SK-N-SH treated with all-trans-retinoic acid at 6 μM for 48 hours (cell line): Measurements from ENCODE around the gene DBP.

Experiments
- ARNTL ChIP-seq: fragments of 450-650 bp; formaldehyde crosslinking; IDR thresholded peaks from 2 replicates; pipeline ENCODE4 v1.5.0; 2020; ENCODE audit warnings: low read depth, mild to moderate bottlenecking, moderate library complexity, borderline replicate concordance
- CSRNP3 ChIP-seq: fragments of 250-450 bp; sonication (Bioruptor Pico); IDR thresholded peaks from 2 replicates; pipeline ENCODE4 v1.5.1; 2021; ENCODE audit warnings: mild to moderate bottlenecking, moderate library complexity
- OSR1 ChIP-seq: fragments of 250-450 bp; sonication (Bioruptor Pico); IDR thresholded peaks from 2 replicates; pipeline ENCODE4 v1.8.0; 2022; ENCODE audit warnings: moderate library complexity, mild to moderate bottlenecking, inconsistent platforms
- ZFP3 ChIP-seq: fragments of 250-450 bp; sonication (Bioruptor Pico); IDR thresholded peaks from 2 replicates; pipeline ENCODE4 v1.5.0; 2020; ENCODE audit warnings: mild to moderate bottlenecking, moderate library complexity
- ZFP30 ChIP-seq: fragments of 450-650 bp; formaldehyde crosslinking; IDR thresholded peaks from 2 replicates; pipeline ENCODE4 v1.5.0; 2022; ENCODE audit warnings: mild to moderate bottlenecking, moderate library complexity
- ZNF70 ChIP-seq: fragments of 450-650 bp; formaldehyde crosslinking; IDR thresholded peaks from 2 replicates; pipeline ENCODE4 v1.5.0; 2020; ENCODE audit warnings: mild to moderate bottlenecking, moderate library complexity

- TF ChIP-seq CSRNP3 (no peak), ZNF70 (no peak), ARNTL (no peak), OSR1 (no peak), ZFP3 (CRISPR knock-in tag) (no peak), ZFP30 (CRISPR knock-in tag) (no peak)
Observed at GRCh38 chr19:48673436-48674100, 36.4 kb upstream of the DBP start.
